IMR-90 (cell line): Measurements from ENCODE around the gene ARX.

Source experiments
- CEBPB ChIP-seq: IDR thresholded peaks from 2 replicates; pipeline ENCODE4 v1.6.1; 2012; ENCODE audit warnings: low read depth, low read length, improper control_type of control experiment
- CHD1 ChIP-seq: IDR thresholded peaks from 2 replicates; pipeline ENCODE4 v1.6.1; 2012; ENCODE audit warnings: low read depth, low read length, improper control_type of control experiment
- MXI1 ChIP-seq: IDR thresholded peaks from 2 replicates; pipeline ENCODE4 v1.6.1; 2012; ENCODE audit warnings: low read depth, mild to moderate bottlenecking, low read length, moderate library complexity, borderline replicate concordance
- POLR2A ChIP-seq: IDR thresholded peaks from 2 replicates; pipeline ENCODE4 v1.6.1; 2012; ENCODE audit warnings: mild to moderate bottlenecking, low read depth, low read length
- TF ChIP-seq, protein P1 (sequence below): conservative IDR thresholded peaks from 2 replicates; pipeline ENCODE4 v1.5.1; 2012; ENCODE audit warnings: mild to moderate bottlenecking, low read depth, low read length, improper control_type of control experiment
- TF ChIP-seq, protein P2 (sequence below): fragments of 150-350 bp; IDR thresholded peaks from 2 replicates; pipeline ENCODE4 v1.6.1; 2017; ENCODE audit warnings: mild to moderate bottlenecking, antibody characterized with exemption, low read length, low read depth

DNA sequence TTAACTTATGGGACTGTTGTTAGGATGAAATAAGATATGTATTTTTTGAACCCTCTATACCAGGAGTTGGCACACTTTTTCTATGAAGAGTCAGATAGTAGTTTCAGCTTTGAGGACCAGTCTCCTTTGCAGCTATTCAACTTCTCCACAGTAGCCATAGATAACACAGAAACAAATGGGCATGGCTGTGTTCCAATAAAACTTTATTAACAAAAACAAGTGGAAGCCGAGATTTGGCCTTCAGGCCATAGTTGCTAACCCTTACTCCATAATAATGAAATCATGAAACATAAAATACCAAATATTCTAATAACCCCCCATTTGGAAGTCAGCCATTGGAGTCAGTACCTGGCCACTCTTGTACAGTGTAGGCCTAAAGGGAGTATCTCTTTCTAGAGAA lies 30.6 kb downstream of the ARX start:
- TF ChIP-seq MXI1 (no peak), CEBPB (no peak), CHD1 (no peak), POLR2A (no peak)
- TF ChIP-seq, protein P1, sequence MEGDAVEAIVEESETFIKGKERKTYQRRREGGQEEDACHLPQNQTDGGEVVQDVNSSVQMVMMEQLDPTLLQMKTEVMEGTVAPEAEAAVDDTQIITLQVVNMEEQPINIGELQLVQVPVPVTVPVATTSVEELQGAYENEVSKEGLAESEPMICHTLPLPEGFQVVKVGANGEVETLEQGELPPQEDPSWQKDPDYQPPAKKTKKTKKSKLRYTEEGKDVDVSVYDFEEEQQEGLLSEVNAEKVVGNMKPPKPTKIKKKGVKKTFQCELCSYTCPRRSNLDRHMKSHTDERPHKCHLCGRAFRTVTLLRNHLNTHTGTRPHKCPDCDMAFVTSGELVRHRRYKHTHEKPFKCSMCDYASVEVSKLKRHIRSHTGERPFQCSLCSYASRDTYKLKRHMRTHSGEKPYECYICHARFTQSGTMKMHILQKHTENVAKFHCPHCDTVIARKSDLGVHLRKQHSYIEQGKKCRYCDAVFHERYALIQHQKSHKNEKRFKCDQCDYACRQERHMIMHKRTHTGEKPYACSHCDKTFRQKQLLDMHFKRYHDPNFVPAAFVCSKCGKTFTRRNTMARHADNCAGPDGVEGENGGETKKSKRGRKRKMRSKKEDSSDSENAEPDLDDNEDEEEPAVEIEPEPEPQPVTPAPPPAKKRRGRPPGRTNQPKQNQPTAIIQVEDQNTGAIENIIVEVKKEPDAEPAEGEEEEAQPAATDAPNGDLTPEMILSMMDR = no peak
- TF ChIP-seq, protein P2, sequence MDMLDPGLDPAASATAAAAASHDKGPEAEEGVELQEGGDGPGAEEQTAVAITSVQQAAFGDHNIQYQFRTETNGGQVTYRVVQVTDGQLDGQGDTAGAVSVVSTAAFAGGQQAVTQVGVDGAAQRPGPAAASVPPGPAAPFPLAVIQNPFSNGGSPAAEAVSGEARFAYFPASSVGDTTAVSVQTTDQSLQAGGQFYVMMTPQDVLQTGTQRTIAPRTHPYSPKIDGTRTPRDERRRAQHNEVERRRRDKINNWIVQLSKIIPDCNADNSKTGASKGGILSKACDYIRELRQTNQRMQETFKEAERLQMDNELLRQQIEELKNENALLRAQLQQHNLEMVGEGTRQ = no peak
